ENCODE measurements around the gene FAM169A.

DNA sequence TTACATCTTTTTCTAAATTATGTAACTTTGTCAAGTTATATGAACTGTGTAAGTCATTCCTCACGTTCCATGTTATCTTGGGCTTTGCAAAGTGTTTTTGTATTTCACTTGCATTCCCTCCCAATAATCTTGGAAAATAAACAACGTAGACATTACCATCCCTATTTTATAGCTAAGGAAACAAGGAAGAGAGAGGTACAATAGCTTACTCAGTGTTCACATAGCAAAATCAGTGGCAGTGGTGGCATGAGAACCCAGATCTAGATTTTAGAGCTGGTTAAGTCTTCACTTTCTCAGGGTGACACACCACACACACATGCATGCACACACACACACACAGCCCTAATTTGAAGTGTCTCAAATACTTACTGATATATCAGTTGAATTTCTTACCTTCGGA, 65.0 kb downstream of the FAM169A start:
- no peak for TF ChIP-seq EZH2 (IDR thresholded peaks at IDR 0.05)
- no peak for TF ChIP-seq POLR2AphosphoS5 (IDR thresholded peaks at IDR 0.05; ENCODE audit: borderline replicate concordance, low read depth, low read length)
